Hepatocyte (in vitro differentiated cells): ENCODE data around the gene USP12. TPM values are rescaled to one million over a fixed set of nuclear protein-coding genes. Genes with fewer than 3 reads are reported as not detected.

Experiments used
- DNase-seq: peaks from one replicate; pipeline ENCODE4 v3.0.0-alpha.2; 2016; ENCODE audit warnings: low spot score
- H2AFZ ChIP-seq: fragments of 200-600 bp; sonication (generic); 2 replicates; pipeline ENCODE4 v1.6.0; 2016; ENCODE audit warnings: antibody characterized with exemption, mild to moderate bottlenecking
- H3K27ac ChIP-seq: fragments of 200-600 bp; sonication (generic); 2 replicates; pipeline ENCODE4 v1.5.1; 2016; ENCODE audit warnings: mild to moderate bottlenecking
- H3K27me3 ChIP-seq: fragments of 200-600 bp; sonication (generic); 2 replicates; pipeline ENCODE4 v1.6.1; 2016
- H3K36me3 ChIP-seq: fragments of 200-600 bp; sonication (generic); replicated peaks from 2 replicates; pipeline ENCODE4 v1.5.1; 2016; ENCODE audit warnings: low read depth; ENCODE audit not compliant: insufficient read depth
- H3K4me1 ChIP-seq: fragments of 200-600 bp; sonication (generic); 2 replicates; pipeline ENCODE4 v1.5.1; 2016; ENCODE audit warnings: mild to moderate bottlenecking, moderate library complexity; ENCODE audit not compliant: insufficient read depth
- H3K4me2 ChIP-seq: fragments of 200-600 bp; sonication (generic); 2 replicates; pipeline ENCODE4 v1.6.0; 2016
- H3K4me3 ChIP-seq: fragments of 200-600 bp; sonication (generic); 2 replicates; pipeline ENCODE4 v1.5.1; 2016; ENCODE audit warnings: mild to moderate bottlenecking
- H3K79me2 ChIP-seq: fragments of 200-600 bp; sonication (generic); 2 replicates; pipeline ENCODE4 v1.6.0; 2017; ENCODE audit warnings: mild to moderate bottlenecking
- H3K9me2 ChIP-seq: fragments of 200-600 bp; sonication (generic); replicated peaks from 2 replicates; pipeline ENCODE4 v1.6.0; 2017; ENCODE audit warnings: mild to moderate bottlenecking; ENCODE audit not compliant: insufficient read depth
- H3K9me3 ChIP-seq: fragments of 200-600 bp; sonication (generic); 2 replicates; pipeline ENCODE4 v1.5.1; 2016; ENCODE audit warnings: low read depth, mild to moderate bottlenecking
- H4K20me1 ChIP-seq: fragments of 200-600 bp; sonication (generic); 2 replicates; pipeline ENCODE4 v1.6.0; 2016; ENCODE audit warnings: mild to moderate bottlenecking; ENCODE audit not compliant: insufficient read depth, poor library complexity, severe bottlenecking
- CTCF ChIP-seq: fragments of 200-600 bp; sonication (generic); IDR thresholded peaks from 2 replicates; pipeline ENCODE4 v1.5.1; 2016; ENCODE audit warnings: antibody characterized with exemption, mild to moderate bottlenecking; ENCODE audit not compliant: poor library complexity
- EZH2 ChIP-seq: fragments of 200-600 bp; sonication (generic); IDR thresholded peaks from 2 replicates; pipeline ENCODE4 v1.6.1; 2016; ENCODE audit warnings: antibody characterized with exemption, mild to moderate bottlenecking, borderline replicate concordance
- EZH2phosphoT487 ChIP-seq: fragments of 200-600 bp; sonication (generic); IDR thresholded peaks from one replicate; pipeline ENCODE4 v1.6.1; 2018; ENCODE audit warnings: antibody characterized with exemption, mild to moderate bottlenecking, low read depth, moderate library complexity; ENCODE audit not compliant: unreplicated experiment, severe bottlenecking
- WGBS: methylation state at CpG from one replicate; pipeline ENCODE4 v1.1.6; 2016; ENCODE audit warnings: low lambda C conversion rate; ENCODE audit errors: missing lambda C conversion rate; 5-methylcytosine and 5-hydroxymethylcytosine counted together
- polyA plus RNA-seq: library from polyadenylated mRNA; unstranded; fragments of >200 nt; fragmentation: Nextera tagmentation; extraction: Ambion mirVana; gene quantifications from 2 replicates; pipeline ENCODE4 v1.2.1, GENCODE V29; 2016
- total RNA-seq: library from RNA; depleted of rRNA; stranded (reverse); fragments of >200 nt; gene quantifications from 2 replicates; pipeline ENCODE4 v1.2.3, GENCODE V29; 2014

Gene USP12
- total and polyA plus RNA-seq, 2 experiments from 2014 or later: 17.5 to 26.4 TPM

- H3K36me3 ChIP-seq: no peaks in the 10 kb centered on the region
- H3K4me3 ChIP-seq: no peak overlapping the region
- no peaks in the 10 kb centered on the region for H3K79me2 ChIP-seq
- TF ChIP-seq EZH2 (no peak), CTCF (no peak), EZH2phosphoT487 (no peak)
- H4K20me1 ChIP-seq: no peaks in the 10 kb centered on the region
- no peaks in the 10 kb centered on the region for H3K4me1 ChIP-seq
- H3K4me2 ChIP-seq: no peak overlapping the region
- H3K9me2 ChIP-seq: no peaks in the 10 kb centered on the region
- no peaks in the 10 kb centered on the region for H3K27me3 ChIP-seq
- H3K27ac ChIP-seq: no peak overlapping the region
- H2AFZ ChIP-seq: no peak overlapping the region
- H3K9me3 ChIP-seq: no peaks in the 10 kb centered on the region
- no peak for DNase-seq
- WGBS: 86% methylated on average over 17 of the region's 17 CpGs
Observed at GRCh38 chr13:27211771-27212364, 40.3 kb upstream of the USP12 start.

GRCh38 chr13:27211271-27211670 is 39.7 kb upstream of the USP12 start:
- WGBS: 93% methylated on average over 1 of the region's 1 CpG
- Histone ChIP-seq H3K27me3 (no peaks in the 10 kb centered on the region), H3K36me3 (no peaks in the 10 kb centered on the region)

GRCh38 chr13:27208514-27208913 is 36.9 kb upstream of the USP12 start:
- no peak for DNase-seq
- Histone ChIP-seq H3K27ac (no peak overlapping the region), H3K4me3 (no peak overlapping the region), H3K9me3 (no peaks in the 10 kb centered on the region), H3K9me2 (no peaks in the 10 kb centered on the region), H3K4me2 (no peak overlapping the region), H3K79me2 (no peaks in the 10 kb centered on the region), H3K4me1 (no peaks in the 10 kb centered on the region), H3K36me3 (no peaks in the 10 kb centered on the region), H2AFZ (no peak overlapping the region), H4K20me1 (no peaks in the 10 kb centered on the region), H3K27me3 (no peaks in the 10 kb centered on the region)
- WGBS: 91% methylated on average over 1 of the region's 1 CpG
- no peak for TF ChIP-seq CTCF
- TF ChIP-seq EZH2: no peak
- no peak for TF ChIP-seq EZH2phosphoT487

More at GRCh38 chr13:27211271-27211670, 39.7 kb upstream of the USP12 start:
- H3K4me1 ChIP-seq: no peaks in the 10 kb centered on the region
- DNase-seq: no peak
- H3K79me2 ChIP-seq: no peaks in the 10 kb centered on the region
- H4K20me1 ChIP-seq: no peaks in the 10 kb centered on the region
- TF ChIP-seq EZH2: no peak
- TF ChIP-seq EZH2phosphoT487: no peak
- no peak for TF ChIP-seq CTCF
- no peak overlapping the region for H3K4me2 ChIP-seq
- H3K9me2 ChIP-seq: no peaks in the 10 kb centered on the region
- H3K9me3 ChIP-seq: no peaks in the 10 kb centered on the region
- no peak overlapping the region for H3K4me3 ChIP-seq
- H2AFZ ChIP-seq: no peak overlapping the region
- no peak overlapping the region for H3K27ac ChIP-seq

- no peaks in the 10 kb centered on the region for H3K36me3 ChIP-seq
- H3K9me2 ChIP-seq: no peaks in the 10 kb centered on the region
- DNase-seq: no peak
- no peaks in the 10 kb centered on the region for H4K20me1 ChIP-seq
- 85% methylated on average over 3 of the region's 3 CpGs for WGBS
- no peak overlapping the region for H3K27ac ChIP-seq
- no peak overlapping the region for H2AFZ ChIP-seq
- no peaks in the 10 kb centered on the region for H3K9me3 ChIP-seq
- no peaks in the 10 kb centered on the region for H3K27me3 ChIP-seq
- no peak overlapping the region for H3K4me2 ChIP-seq
- no peaks in the 10 kb centered on the region for H3K79me2 ChIP-seq
- H3K4me1 ChIP-seq: no peaks in the 10 kb centered on the region
- no peak overlapping the region for H3K4me3 ChIP-seq
- TF ChIP-seq EZH2 (no peak), CTCF (peak; percentile 12)
Observed at GRCh38 chr13:27203854-27204253, 32.2 kb upstream of the USP12 start.
